ENCODE measurements around the gene ARHGEF16.

DNA sequence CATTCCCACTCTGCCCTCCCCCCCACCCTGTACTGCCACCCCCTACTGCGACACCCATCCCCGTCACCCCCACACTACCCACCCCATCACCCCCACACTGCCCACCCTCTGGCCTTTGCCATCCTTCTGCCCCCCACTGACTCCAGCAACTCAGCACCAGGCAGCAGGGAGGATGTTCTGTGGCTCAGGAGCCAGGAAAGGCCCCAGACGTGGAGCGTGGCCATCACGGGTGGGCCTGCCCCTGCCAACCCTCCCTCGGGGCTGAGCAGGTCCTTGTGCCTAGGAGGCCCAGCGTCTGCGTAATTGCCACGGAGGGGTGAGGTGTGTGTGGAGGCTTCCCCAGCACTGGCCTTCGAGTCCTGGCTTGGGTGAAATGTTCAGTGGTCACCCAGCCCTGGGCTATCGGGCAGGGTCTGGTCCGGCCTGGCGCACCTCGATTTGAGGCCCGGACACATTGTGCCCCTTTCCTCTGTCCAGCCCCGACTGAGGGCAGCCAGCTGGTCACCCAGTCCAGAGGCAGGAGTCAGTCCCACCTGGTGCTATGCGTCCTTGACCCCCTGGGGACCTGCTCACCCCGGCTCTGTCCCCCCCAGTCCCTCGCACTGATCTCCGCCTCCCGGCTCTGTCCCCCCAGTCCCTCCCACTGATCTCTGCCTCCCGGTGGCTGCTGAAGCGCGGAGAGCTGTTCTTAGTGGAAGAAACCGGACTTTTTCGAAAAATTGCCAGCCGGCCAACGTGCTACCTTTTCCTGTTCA, 23.0 kb downstream of the ARHGEF16 start:
- TF ChIP-seq, protein P1, sequence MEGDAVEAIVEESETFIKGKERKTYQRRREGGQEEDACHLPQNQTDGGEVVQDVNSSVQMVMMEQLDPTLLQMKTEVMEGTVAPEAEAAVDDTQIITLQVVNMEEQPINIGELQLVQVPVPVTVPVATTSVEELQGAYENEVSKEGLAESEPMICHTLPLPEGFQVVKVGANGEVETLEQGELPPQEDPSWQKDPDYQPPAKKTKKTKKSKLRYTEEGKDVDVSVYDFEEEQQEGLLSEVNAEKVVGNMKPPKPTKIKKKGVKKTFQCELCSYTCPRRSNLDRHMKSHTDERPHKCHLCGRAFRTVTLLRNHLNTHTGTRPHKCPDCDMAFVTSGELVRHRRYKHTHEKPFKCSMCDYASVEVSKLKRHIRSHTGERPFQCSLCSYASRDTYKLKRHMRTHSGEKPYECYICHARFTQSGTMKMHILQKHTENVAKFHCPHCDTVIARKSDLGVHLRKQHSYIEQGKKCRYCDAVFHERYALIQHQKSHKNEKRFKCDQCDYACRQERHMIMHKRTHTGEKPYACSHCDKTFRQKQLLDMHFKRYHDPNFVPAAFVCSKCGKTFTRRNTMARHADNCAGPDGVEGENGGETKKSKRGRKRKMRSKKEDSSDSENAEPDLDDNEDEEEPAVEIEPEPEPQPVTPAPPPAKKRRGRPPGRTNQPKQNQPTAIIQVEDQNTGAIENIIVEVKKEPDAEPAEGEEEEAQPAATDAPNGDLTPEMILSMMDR (IDR thresholded peaks at IDR 0.05): no peak
- TF ChIP-seq POLR2A (IDR thresholded peaks at IDR 0.05): no peak

Measured in body of pancreas (tissue), 4 donors.